Transverse colon (tissue), 4 donors: Measurements from ENCODE around the gene TNKS2. TPM values are rescaled to one million over a fixed set of nuclear protein-coding genes. Genes with fewer than 3 reads are reported as not detected.
"Not testable (repeated sequence)": the region's sequence is repeated elsewhere in the genome, so short reads cannot be mapped to it uniquely, and the experiment has no call there.

Source experiments
- DNase-seq: peaks from one replicate; pipeline ENCODE4 v3.0.0-alpha.2; 2019
- H3K27ac ChIP-seq, 4 donors: fragments of 200-600 bp; sonication (generic); 2 replicates each; pipeline ENCODE4 v1.5.1; 2016 to 2018; ENCODE audit warnings: inconsistent platforms in 4 of 4
- H3K27me3 ChIP-seq: fragments of 200-600 bp; sonication (generic); 2 replicates; pipeline ENCODE4 v1.5.1; 2017; ENCODE audit warnings: inconsistent platforms
- H3K36me3 ChIP-seq, 4 donors: fragments of 200-600 bp; sonication (generic); 2 replicates each; pipeline ENCODE4 v1.5.1; 2017 to 2019; ENCODE audit warnings: inconsistent platforms in 4 of 4
- H3K4me1 ChIP-seq, 4 donors: fragments of 200-600 bp; sonication (generic); 2 replicates each; pipeline ENCODE4 v1.5.1; 2017 to 2020; ENCODE audit warnings: inconsistent platforms in 4 of 4
- H3K4me3 ChIP-seq, 4 donors: fragments of 200-600 bp; sonication (generic); 1 replicate in 1 of 4; 2 replicates in 3 of 4; pipeline versions ENCODE4 v1.5.1 to v1.6.1; 2017 to 2019; ENCODE audit warnings: inconsistent platforms in 4 of 4
- H3K9me3 ChIP-seq, 2 donors: fragments of 200-600 bp; sonication (generic); 2 replicates each; pipeline ENCODE4 v1.5.1; 2017 to 2019; ENCODE audit warnings: inconsistent platforms in 2 of 2
- EP300 ChIP-seq: sonication (generic); formaldehyde crosslinking; IDR thresholded peaks from one replicate; pipeline ENCODE4 v1.6.1; 2017; ENCODE audit warnings: antibody characterized with exemption, low read depth
- POLR2A ChIP-seq: fragments of 450-650 bp; IDR thresholded peaks from one replicate; pipeline ENCODE4 v1.6.1; 2016; ENCODE audit warnings: antibody characterized with exemption, mild to moderate bottlenecking, moderate library complexity
- POLR2AphosphoS5 ChIP-seq, 3 donors: sonication (generic); formaldehyde crosslinking; IDR thresholded peaks; one replicate each; pipeline ENCODE4 v1.6.1; 2016; ENCODE audit warnings: antibody characterized with exemption in 3 of 3
- WGBS, 2 donors: methylation state at CpG; one replicate each; pipeline ENCODE4 v1.1.5; 2018; ENCODE audit warnings: low coverage in 1 of 2; 5-methylcytosine and 5-hydroxymethylcytosine counted together
- in situ Hi-C, 4 donors: fragments of 200-750 bp; cut with MboI; loops; one replicate each; pipeline versions ENCODE4 v1.15.0 to v1.15.1; 2017; ENCODE audit warnings: low sequenced_read_pairs in 3 of 4, low pct_ligation_motif_present in 1 of 4, low pct_unique_long_range_greater_than_20kb in 1 of 4
- intact Hi-C: fragments of 100-400 bp; cut with DNase I; formaldehyde crosslinking; loops from one replicate; pipeline ENCODE4 v1.15.1; 2023; ENCODE audit warnings: low total_unique reads
- total RNA-seq, 4 donors: library from RNA; depleted of rRNA; stranded (reverse); fragments of >200 nt; gene quantifications; one replicate each; pipeline ENCODE4 v1.1.0, GENCODE V29; 2016
- TF ChIP-seq, protein P1 (sequence below), 5 experiments: fragments of 200-600 bp in 3 of 5; fragments of 450-650 bp in 2 of 5; sonication (generic) in 3 of 5; IDR thresholded peaks; 1 replicate in 2 of 5; 2 replicates in 3 of 5; pipeline ENCODE4 v1.5.1; 2016 to 2017; ENCODE audit warnings: antibody characterized with exemption in 5 of 5, inconsistent platforms in 3 of 5, mild to moderate bottlenecking in 2 of 5, moderate library complexity in 1 of 5

TNKS2 gene
- total RNA-seq, 4 donors from 2014 or later: 27.2 to 38.7 (median 31.6) TPM

DNA sequence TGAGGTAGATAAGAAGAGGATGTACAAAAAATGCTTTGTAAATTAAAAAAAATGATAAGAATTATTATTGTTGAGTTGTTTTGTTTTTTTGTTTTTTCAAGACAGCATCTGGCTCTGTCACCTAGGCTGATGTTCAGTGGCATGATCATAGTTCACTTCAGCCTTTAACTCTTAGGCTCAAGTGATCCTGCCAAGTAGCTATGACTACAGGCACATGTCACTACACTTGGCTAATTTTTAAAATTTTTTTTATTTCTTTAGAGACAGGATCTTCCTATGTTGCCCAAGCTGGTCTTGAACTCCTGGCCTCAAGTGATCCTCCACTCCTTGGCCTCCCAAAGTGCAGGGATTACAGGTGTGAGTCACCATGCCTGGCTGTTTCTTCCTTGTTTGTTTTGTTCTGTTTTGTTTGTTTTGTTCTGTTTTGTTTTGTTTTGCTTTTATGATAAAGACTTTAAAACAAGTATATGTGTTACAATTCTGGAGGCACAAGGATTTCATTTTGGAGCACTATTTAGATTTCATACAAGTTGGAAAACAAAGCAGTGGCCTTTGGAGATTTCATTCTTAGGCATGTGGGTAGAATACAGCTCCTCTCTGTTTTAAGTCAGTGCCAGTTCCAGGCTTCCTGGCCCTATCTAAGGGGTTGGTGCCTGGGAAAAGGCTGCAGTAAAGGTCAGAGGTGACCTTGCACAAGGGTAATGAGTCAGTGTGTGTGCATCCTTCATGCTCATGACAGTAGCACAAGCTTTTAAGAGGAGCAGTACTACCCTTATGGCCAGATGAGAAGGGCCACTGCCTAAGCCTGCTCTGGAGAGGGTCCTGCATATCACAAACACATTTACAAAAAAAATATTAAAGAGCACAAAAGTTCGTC lies 93.1 kb downstream of the TNKS2 start:
- DNase-seq: no peak
- H3K36me3 ChIP-seq: no peaks in the 10 kb centered on the region
- in situ Hi-C loops: no loop called here
- 89% methylated on average over 1 of the region's 1 CpG; no CpG with 5 or more reads in 1 of the 2 donors for WGBS, 2 donors
- intact Hi-C loops: no loop called here
- H3K9me3 ChIP-seq: no peaks in the 10 kb centered on the region
- no peak overlapping the region for H3K27ac ChIP-seq
- H3K4me1 ChIP-seq: peaks cover 0 to 14% (median 10%) of the 10 kb centered on the region in 4 donors
- TF ChIP-seq, protein P1, sequence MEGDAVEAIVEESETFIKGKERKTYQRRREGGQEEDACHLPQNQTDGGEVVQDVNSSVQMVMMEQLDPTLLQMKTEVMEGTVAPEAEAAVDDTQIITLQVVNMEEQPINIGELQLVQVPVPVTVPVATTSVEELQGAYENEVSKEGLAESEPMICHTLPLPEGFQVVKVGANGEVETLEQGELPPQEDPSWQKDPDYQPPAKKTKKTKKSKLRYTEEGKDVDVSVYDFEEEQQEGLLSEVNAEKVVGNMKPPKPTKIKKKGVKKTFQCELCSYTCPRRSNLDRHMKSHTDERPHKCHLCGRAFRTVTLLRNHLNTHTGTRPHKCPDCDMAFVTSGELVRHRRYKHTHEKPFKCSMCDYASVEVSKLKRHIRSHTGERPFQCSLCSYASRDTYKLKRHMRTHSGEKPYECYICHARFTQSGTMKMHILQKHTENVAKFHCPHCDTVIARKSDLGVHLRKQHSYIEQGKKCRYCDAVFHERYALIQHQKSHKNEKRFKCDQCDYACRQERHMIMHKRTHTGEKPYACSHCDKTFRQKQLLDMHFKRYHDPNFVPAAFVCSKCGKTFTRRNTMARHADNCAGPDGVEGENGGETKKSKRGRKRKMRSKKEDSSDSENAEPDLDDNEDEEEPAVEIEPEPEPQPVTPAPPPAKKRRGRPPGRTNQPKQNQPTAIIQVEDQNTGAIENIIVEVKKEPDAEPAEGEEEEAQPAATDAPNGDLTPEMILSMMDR (IDR thresholded peaks at IDR 0.05): no peak
- TF ChIP-seq EP300 (no peak), POLR2A (no peak), POLR2AphosphoS5 (IDR thresholded peaks at IDR 0.05) (no peak)
- peaks cover 25% of the 10 kb centered on the region for H3K27me3 ChIP-seq
- no peak overlapping the region for H3K4me3 ChIP-seq

DNA sequence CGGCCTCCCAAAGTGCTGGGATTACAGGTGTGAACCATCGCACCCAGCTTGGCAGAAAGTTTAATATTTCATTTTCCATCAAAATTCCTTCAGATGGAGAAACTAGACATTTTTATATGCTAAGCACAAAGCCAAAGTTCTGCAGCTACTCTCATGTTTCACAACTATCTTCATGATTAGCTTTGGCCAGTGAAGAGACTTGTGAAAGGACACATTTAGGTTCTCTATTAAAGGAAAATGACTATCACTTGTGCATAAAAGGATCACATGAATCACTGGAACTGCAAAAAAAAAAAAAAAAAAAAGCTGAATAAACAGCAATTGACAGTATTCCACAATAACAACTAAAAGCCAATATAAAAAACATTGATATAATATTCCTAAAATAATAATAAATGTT lies 94.8 kb downstream of the TNKS2 start:
- H3K27ac ChIP-seq: no peak overlapping the region
- in situ Hi-C loops (no loop called here), intact Hi-C loops (no loop called here)
- H3K4me1 ChIP-seq: peaks cover 0 to 4% (median under 1%) of the 10 kb centered on the region in 4 donors
- TF ChIP-seq POLR2AphosphoS5 (IDR thresholded peaks at IDR 0.05) (no peak), POLR2A (no peak), EP300 (no peak)
- TF ChIP-seq, protein P1 (IDR thresholded peaks at IDR 0.05): no peak
- no peak for DNase-seq
- H3K9me3 ChIP-seq: no peaks in the 10 kb centered on the region
- H3K4me3 ChIP-seq: no peak overlapping the region
- peaks cover 11% of the 10 kb centered on the region for H3K27me3 ChIP-seq
- no peaks in the 10 kb centered on the region for H3K36me3 ChIP-seq
- WGBS, 2 donors: 100% methylated on average over 2 of the region's 2 CpGs; no CpG with 5 or more reads in 1 of the 2 donors

DNA sequence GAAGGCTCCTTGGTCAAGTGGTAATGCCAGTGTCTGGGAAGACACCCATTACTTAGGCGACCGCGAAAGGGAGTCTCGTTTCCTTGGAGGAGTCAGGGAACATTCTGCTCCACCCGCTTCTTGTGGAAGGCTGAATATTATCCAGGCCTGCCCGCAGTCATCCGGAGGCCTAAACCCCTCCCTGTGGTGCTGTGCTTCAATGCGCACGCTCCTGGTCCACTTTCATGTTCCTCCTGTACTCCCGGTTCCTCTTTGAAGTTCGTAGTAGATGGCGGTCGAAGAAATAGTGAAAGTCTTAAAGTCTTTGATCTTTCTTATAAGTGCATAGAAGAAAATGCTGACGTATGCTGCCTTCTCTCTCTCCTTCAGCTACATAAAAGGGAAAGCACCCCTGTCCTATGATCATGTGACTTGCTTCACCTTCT lies 96.0 kb downstream of the TNKS2 start:
- WGBS, 2 donors: 73 to 77% methylated on average over 3 to 14 of the region's 14 CpGs
- H3K27ac ChIP-seq, in situ Hi-C loops, H3K4me3 ChIP-seq, H3K9me3 ChIP-seq, DNase-seq, intact Hi-C loops, H3K27me3 ChIP-seq, H3K36me3 ChIP-seq, H3K4me1 ChIP-seq: not testable (repeated sequence)

DNA sequence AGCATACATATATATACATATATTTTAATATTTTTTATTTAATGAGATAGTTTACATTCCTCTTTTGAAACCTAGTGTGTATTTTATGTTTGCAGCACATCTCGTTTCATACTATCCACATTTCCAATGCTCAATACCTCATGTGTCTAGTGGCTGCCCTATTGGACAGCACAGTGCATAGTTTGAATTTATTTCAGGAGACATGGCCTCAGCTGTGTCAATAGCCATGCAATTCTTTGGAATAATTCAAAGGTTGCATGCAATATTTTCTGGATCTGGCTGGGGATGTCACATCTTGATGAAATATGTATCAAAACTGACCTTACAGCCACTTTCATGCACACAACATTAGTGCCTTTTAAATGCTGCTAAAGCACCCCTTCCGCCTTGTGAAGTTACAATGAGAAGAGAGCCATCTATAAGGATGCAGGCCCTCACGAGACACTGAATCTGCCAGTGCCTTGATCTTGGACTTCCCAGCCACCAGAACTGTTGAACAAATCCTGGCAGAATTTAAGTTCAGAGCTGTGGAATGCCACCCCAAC lies 98.1 kb downstream of the TNKS2 start:
- intact Hi-C loops (no loop called here), in situ Hi-C loops (no loop called here)
- Histone ChIP-seq H3K27ac (no peak overlapping the region), H3K9me3 (no peaks in the 10 kb centered on the region), H3K4me3 (no peak overlapping the region), H3K4me1 (no peaks in the 10 kb centered on the region), H3K27me3 (no peaks in the 10 kb centered on the region), H3K36me3 (no peaks in the 10 kb centered on the region)
- WGBS, 2 donors: 72 to 91% methylated on average over 2 to 3 of the region's 3 CpGs
- TF ChIP-seq POLR2A: no peak
- no peak for TF ChIP-seq EP300
- no peak for TF ChIP-seq POLR2AphosphoS5 (IDR thresholded peaks at IDR 0.05)
- TF ChIP-seq, protein P1 (IDR thresholded peaks at IDR 0.05): no peak
- DNase-seq: no peak
